GM23338 (cell line): ENCODE results near the gene IRGC. TPM values are rescaled to one million over a fixed set of nuclear protein-coding genes. Genes with fewer than 3 reads are reported as not detected.

Source experiments
- ATAC-seq: fragments of 200-7000 bp; cut with Tn5 transposase; 3 replicates; pipeline ENCODE4 v1.9.1; 2020
- DNase-seq: peaks from one replicate; pipeline ENCODE4 v3.0.0-alpha.2; 2015; ENCODE audit warnings: low spot score
- H2AFZ ChIP-seq: fragments of 200-600 bp; sonication (generic); 2 replicates; pipeline ENCODE4 v1.8.0; 2016; ENCODE audit warnings: antibody characterized with exemption, mild to moderate bottlenecking, moderate library complexity
- H3F3A ChIP-seq: fragments of 200-600 bp; sonication (generic); replicated peaks from 2 replicates; pipeline ENCODE4 v1.8.0; 2017; ENCODE audit warnings: antibody characterized with exemption, mixed run types, low read depth
- H3K27ac ChIP-seq: fragments of 200-600 bp; sonication (generic); 2 replicates; pipeline ENCODE4 v1.6.1; 2016; ENCODE audit warnings: low read depth
- H3K27me3 ChIP-seq: fragments of 200-600 bp; sonication (generic); 2 replicates; pipeline ENCODE4 v1.8.0; 2016; ENCODE audit warnings: mild to moderate bottlenecking, mixed run types, moderate library complexity; ENCODE audit not compliant: insufficient read depth
- H3K36me3 ChIP-seq: fragments of 200-600 bp; sonication (generic); 2 replicates; pipeline ENCODE4 v1.8.0; 2016; ENCODE audit warnings: mild to moderate bottlenecking; ENCODE audit not compliant: insufficient read depth
- H3K4me1 ChIP-seq: fragments of 200-600 bp; sonication (generic); 2 replicates; pipeline ENCODE4 v1.8.0; 2016; ENCODE audit warnings: mild to moderate bottlenecking, moderate library complexity; ENCODE audit not compliant: insufficient read depth
- H3K4me2 ChIP-seq: fragments of 200-600 bp; sonication (generic); 2 replicates; pipeline ENCODE4 v1.7.1; 2017; ENCODE audit warnings: mixed run types
- H3K4me3 ChIP-seq: fragments of 200-600 bp; sonication (generic); 2 replicates; pipeline ENCODE4 v1.6.1; 2016; ENCODE audit warnings: mixed run types
- H3K79me2 ChIP-seq: fragments of 200-600 bp; sonication (generic); replicated peaks from 2 replicates; pipeline ENCODE4 v1.8.0; 2017; ENCODE audit warnings: mild to moderate bottlenecking; ENCODE audit not compliant: insufficient read depth
- H3K9me2 ChIP-seq: fragments of 200-600 bp; sonication (generic); 2 replicates; pipeline ENCODE4 v1.8.0; 2017; ENCODE audit not compliant: insufficient read depth
- H4K20me1 ChIP-seq: fragments of 200-600 bp; sonication (generic); replicated peaks from 2 replicates; pipeline ENCODE4 v1.8.0; 2017; ENCODE audit warnings: mild to moderate bottlenecking; ENCODE audit not compliant: insufficient read depth
- H3K27ac Mint-ChIP-seq: 2 replicates; pipeline ENCODE4 v1.8.0; 2020; ENCODE audit warnings: inconsistent platforms, mild to moderate bottlenecking, moderate library complexity, mixed read lengths
- H3K27me3 Mint-ChIP-seq: 3 replicates; pipeline ENCODE4 v1.8.0; 2022; ENCODE audit warnings: low read depth, mild to moderate bottlenecking, moderate library complexity, mixed read lengths, inconsistent platforms; ENCODE audit not compliant: insufficient read depth, poor library complexity
- H3K36me3 Mint-ChIP-seq: 3 replicates; pipeline ENCODE4 v1.8.0; 2021; ENCODE audit warnings: low read depth, mild to moderate bottlenecking, inconsistent platforms, moderate library complexity, mixed read lengths
- H3K4me1 Mint-ChIP-seq: 3 replicates; pipeline ENCODE4 v1.8.0; 2020; ENCODE audit warnings: mild to moderate bottlenecking, inconsistent platforms, mixed read lengths
- H3K4me3 Mint-ChIP-seq: 3 replicates; pipeline ENCODE4 v1.8.0; 2021; ENCODE audit warnings: moderate library complexity, mild to moderate bottlenecking, inconsistent platforms, mixed read lengths
- H3K9me3 Mint-ChIP-seq: 3 replicates; pipeline ENCODE4 v1.8.0; 2020; ENCODE audit warnings: moderate library complexity, mild to moderate bottlenecking, inconsistent platforms, mixed read lengths
- JUNB ChIP-seq: IDR thresholded peaks from one replicate; pipeline ENCODE4 v1.6.1; 2016; ENCODE audit warnings: antibody characterized with exemption; ENCODE audit not compliant: unreplicated experiment
- NANOG ChIP-seq: IDR thresholded peaks from 2 replicates; pipeline ENCODE4 v1.6.1; 2016; ENCODE audit warnings: antibody characterized with exemption, borderline replicate concordance
- REST ChIP-seq: IDR thresholded peaks from one replicate; pipeline ENCODE4 v1.6.1; 2018; ENCODE audit warnings: antibody characterized with exemption; ENCODE audit not compliant: unreplicated experiment
- ZNF462 ChIP-seq: fragments of 250-450 bp; sonication (Bioruptor Pico); IDR thresholded peaks from 2 replicates; pipeline ENCODE4 v1.5.0; 2020; ENCODE audit warnings: mild to moderate bottlenecking, moderate library complexity
- polyA plus RNA-seq: library from polyadenylated mRNA; unstranded; fragments of >200 nt; fragmentation: Nextera tagmentation; extraction: Ambion mirVana; gene quantifications from 2 replicates; pipeline ENCODE4 v1.2.1, GENCODE V29; 2016
- total RNA-seq: library from RNA; depleted of rRNA; stranded (reverse); fragments of >200 nt; shearing (Covaris generic); gene quantifications from 2 replicates; pipeline ENCODE4 v1.2.3, GENCODE V29; 2014

Gene IRGC
- total and polyA plus RNA-seq, 2 experiments from 2014 or later: not detected

GRCh38 chr19:43749152-43749551, 33.3 kb downstream of the IRGC start:
- H3K4me1 ChIP-seq: peaks cover 6% of the 10 kb centered on the region; the same call in 1 of the 2 replicates
- no peak overlapping the region for H3K27ac ChIP-seq
- no peaks in the 10 kb centered on the region for H3K27me3 ChIP-seq
- no peak for DNase-seq
- H3K4me3 Mint-ChIP-seq: no peak overlapping the region
- H3K4me2 ChIP-seq: no peak overlapping the region
- H3K27me3 Mint-ChIP-seq: peaks cover 7% of the 10 kb centered on the region
- H3K36me3 ChIP-seq: peaks cover 3% of the 10 kb centered on the region; the same call in 1 of the 2 replicates
- no peak for ATAC-seq
- peaks cover 19% of the 10 kb centered on the region for H3K79me2 ChIP-seq
- H3K36me3 Mint-ChIP-seq: peaks cover 60% of the 10 kb centered on the region
- H3K9me3 Mint-ChIP-seq: no peaks in the 10 kb centered on the region
- H4K20me1 ChIP-seq: no peaks in the 10 kb centered on the region; the same call in 1 of the 2 replicates
- 0 out of 2 replicates have a peak, but pooled peaks cover 3% of the 10 kb centered on the region for H3F3A ChIP-seq
- H3K27ac Mint-ChIP-seq: no peak overlapping the region
- no peak for TF ChIP-seq ZNF462 (CRISPR knock-in tag)
- no peak for TF ChIP-seq REST
- no peak for TF ChIP-seq NANOG
- no peak for TF ChIP-seq JUNB
- no peak overlapping the region for H2AFZ ChIP-seq
- no peaks in the 10 kb centered on the region for H3K9me2 ChIP-seq
- H3K4me3 ChIP-seq: no peak overlapping the region
- H3K4me1 Mint-ChIP-seq: peaks cover 4% of the 10 kb centered on the region; the same call in 2 of the 3 replicates
